ENCODE data around the gene CARMIL1.
A peak's percentile ranks its signal among the peaks of the same experiment; 100 is the strongest.

CARMIL1 gene

GRCh38 chr6:25329982-25330381, 50.8 kb downstream of the CARMIL1 start:
- H3K4me1 ChIP-seq (ENCODE audit: control insufficient read depth, insufficient read depth, low read length) = peaks cover 42% of the 10 kb centered on the region
- H3K36me3 ChIP-seq (ENCODE audit: control insufficient read depth, insufficient read depth, low read length) = no peaks in the 10 kb centered on the region
- H3K9me3 ChIP-seq (ENCODE audit: control insufficient read depth, insufficient read depth, low read length) = no peaks in the 10 kb centered on the region

DNA sequence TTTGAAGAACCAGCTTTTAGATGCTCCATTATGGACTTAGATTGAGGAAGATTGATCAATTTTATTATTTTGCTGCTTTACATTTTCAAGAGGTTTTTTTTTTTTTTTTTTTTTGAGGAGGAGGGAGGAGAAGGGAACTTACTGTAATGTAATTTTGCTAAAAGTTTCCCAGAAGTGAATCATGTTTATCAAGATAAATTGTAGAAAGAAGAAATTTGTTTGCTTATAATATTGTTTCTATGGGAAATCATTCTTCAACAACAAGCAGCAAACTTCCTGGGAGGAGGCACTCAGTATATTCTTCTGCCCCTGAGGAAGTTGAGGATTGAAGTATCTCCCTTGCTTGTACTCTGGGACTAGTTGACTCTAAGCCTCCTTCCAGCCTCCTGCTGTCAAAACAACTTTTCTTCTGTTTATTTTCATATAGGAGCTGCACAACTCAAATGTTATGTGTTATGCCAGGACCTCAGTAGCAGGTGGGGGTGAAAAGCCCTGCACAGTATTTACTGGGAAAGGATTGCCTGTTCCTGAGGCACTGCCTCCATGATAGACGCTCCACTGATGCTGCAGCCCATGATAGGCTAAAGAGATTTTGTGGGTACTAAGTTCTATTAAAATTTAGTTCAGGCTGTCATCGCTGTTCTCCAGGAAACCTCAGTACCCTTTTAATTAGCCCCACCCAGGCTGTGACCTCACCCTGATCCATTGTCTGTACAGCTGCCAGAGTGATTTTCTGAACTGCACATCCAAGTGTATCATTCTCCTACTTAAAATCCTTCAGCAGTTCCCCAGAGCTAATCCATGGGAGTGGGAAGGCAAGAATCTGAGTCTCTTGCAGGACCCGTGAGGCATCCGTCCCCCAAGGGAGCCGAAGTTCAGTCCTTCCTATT, 51.9 kb downstream of the CARMIL1 start:
- no peaks in the 10 kb centered on the region for H3K36me3 ChIP-seq (ENCODE audit: control insufficient read depth, insufficient read depth, low read length)
- H3K9ac ChIP-seq (ENCODE audit: low read depth, low read length) = no peak overlapping the region
- H3K9me3 ChIP-seq (ENCODE audit: control insufficient read depth, insufficient read depth, low read length) = no peaks in the 10 kb centered on the region
- no peak overlapping the region for H3K4me3 ChIP-seq (ENCODE audit: low read depth, low read length)
- H3K27me3 ChIP-seq (ENCODE audit: control insufficient read depth, insufficient read depth, low read length) = no peaks in the 10 kb centered on the region
- peaks cover 45% of the 10 kb centered on the region for H3K4me1 ChIP-seq (ENCODE audit: control insufficient read depth, insufficient read depth, low read length)

More at GRCh38 chr6:25329982-25330381, 50.8 kb downstream of the CARMIL1 start:
- H3K27me3 ChIP-seq (ENCODE audit: control insufficient read depth, insufficient read depth, low read length) = no peaks in the 10 kb centered on the region
- no peak overlapping the region for H3K9ac ChIP-seq (ENCODE audit: low read depth, low read length)
- H3K4me3 ChIP-seq (ENCODE audit: low read depth, low read length) = no peak overlapping the region

DNA sequence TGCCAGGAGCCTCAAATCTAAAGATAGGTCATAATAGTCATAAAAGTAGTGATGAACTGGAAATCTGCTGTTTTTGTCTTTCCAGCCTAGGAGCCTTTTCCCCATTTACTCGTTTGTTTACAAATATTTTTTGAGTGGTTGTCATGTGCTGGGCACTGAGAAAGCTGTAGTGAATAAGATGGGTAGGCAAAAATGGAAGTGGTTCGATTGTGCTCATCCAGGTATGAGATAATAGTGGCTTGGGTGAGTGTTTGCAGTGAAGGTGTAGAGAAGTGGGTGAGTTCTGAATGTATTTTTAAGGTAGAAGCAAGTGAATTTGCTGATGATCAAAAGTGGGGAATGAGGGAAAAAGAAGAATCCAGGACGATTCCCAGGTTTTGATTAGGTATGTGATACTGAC, 53.0 kb downstream of the CARMIL1 start:
- no peak overlapping the region for H3K9ac ChIP-seq (ENCODE audit: low read depth, low read length)
- no peaks in the 10 kb centered on the region for H3K9me3 ChIP-seq (ENCODE audit: control insufficient read depth, insufficient read depth, low read length)
- H3K36me3 ChIP-seq (ENCODE audit: control insufficient read depth, insufficient read depth, low read length) = no peaks in the 10 kb centered on the region
- no peak overlapping the region for H3K4me3 ChIP-seq (ENCODE audit: low read depth, low read length)
- H3K27me3 ChIP-seq (ENCODE audit: control insufficient read depth, insufficient read depth, low read length) = no peaks in the 10 kb centered on the region
- peaks cover 46% of the 10 kb centered on the region for H3K4me1 ChIP-seq (ENCODE audit: control insufficient read depth, insufficient read depth, low read length)

DNA sequence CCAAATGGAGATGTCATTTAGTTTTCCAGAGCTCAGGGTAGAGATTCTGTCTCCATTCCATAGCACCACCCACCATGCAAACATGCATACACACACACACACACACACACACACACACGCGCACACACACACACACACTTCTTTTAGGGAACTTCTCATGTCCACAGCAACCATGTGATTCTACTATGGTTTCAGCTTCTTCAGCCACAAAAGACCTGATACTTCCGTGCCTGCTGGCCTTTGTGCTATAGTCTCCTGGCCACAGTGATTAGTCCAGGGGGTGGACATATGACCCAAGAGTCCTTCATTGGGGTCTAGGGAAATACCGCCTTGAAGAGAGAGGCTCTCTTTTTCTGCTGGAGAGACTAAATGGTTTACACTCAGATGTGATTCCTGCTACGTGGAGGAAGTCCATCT, 53.5 kb downstream of the CARMIL1 start:
- Histone ChIP-seq H3K4me3 (ENCODE audit: low read depth, low read length) (no peak overlapping the region), H3K36me3 (ENCODE audit: control insufficient read depth, insufficient read depth, low read length) (no peaks in the 10 kb centered on the region), H3K27me3 (ENCODE audit: control insufficient read depth, insufficient read depth, low read length) (no peaks in the 10 kb centered on the region), H3K4me1 (ENCODE audit: control insufficient read depth, insufficient read depth, low read length) (peaks cover 50% of the 10 kb centered on the region), H3K9me3 (ENCODE audit: control insufficient read depth, insufficient read depth, low read length) (no peaks in the 10 kb centered on the region), H3K9ac (ENCODE audit: low read depth, low read length) (no peak overlapping the region)

- Histone ChIP-seq H3K27me3 (ENCODE audit: control insufficient read depth, insufficient read depth, low read length) (no peaks in the 10 kb centered on the region), H3K9ac (ENCODE audit: low read depth, low read length) (no peak overlapping the region), H3K4me1 (ENCODE audit: control insufficient read depth, insufficient read depth, low read length) (peaks cover 48% of the 10 kb centered on the region), H3K4me3 (ENCODE audit: low read depth, low read length) (no peak overlapping the region), H3K9me3 (ENCODE audit: control insufficient read depth, insufficient read depth, low read length) (no peaks in the 10 kb centered on the region), H3K36me3 (ENCODE audit: control insufficient read depth, insufficient read depth, low read length) (no peaks in the 10 kb centered on the region)
These were observed 54.3 kb downstream of the CARMIL1 start for GRCh38 chr6:25333471-25333870.

- Histone ChIP-seq H3K36me3 (ENCODE audit: control insufficient read depth, insufficient read depth, low read length) (no peaks in the 10 kb centered on the region), H3K4me1 (ENCODE audit: control insufficient read depth, insufficient read depth, low read length) (peaks cover 37% of the 10 kb centered on the region), H3K9me3 (ENCODE audit: control insufficient read depth, insufficient read depth, low read length) (no peaks in the 10 kb centered on the region), H3K27me3 (ENCODE audit: control insufficient read depth, insufficient read depth, low read length) (no peaks in the 10 kb centered on the region), H3K9ac (ENCODE audit: low read depth, low read length) (no peak overlapping the region), H3K4me3 (ENCODE audit: low read depth, low read length) (no peak overlapping the region)
These were observed 55.6 kb downstream of the CARMIL1 start for GRCh38 chr6:25334793-25335192.

DNA sequence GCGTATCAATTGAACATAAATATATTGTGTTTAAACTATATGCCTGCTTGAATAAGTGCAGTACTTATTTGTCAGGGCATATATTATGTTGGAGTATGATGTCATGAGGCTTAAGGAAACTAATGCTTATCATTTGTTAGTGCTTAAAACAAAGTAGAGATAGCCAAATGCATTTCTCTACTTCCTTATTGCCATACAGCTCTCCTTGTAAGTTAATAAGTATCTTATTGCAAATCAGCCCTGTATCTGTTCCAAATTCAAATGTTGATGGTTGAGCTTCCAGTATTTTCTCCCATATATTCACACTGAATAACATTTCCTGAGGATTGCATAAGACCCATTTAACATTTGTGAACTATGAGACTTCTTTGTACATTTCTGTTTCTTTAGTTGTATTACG, 57.8 kb downstream of the CARMIL1 start:
- Histone ChIP-seq H3K27me3 (ENCODE audit: control insufficient read depth, insufficient read depth, low read length) (no peaks in the 10 kb centered on the region), H3K36me3 (ENCODE audit: control insufficient read depth, insufficient read depth, low read length) (no peaks in the 10 kb centered on the region), H3K4me3 (ENCODE audit: low read depth, low read length) (no peak overlapping the region), H3K9me3 (ENCODE audit: control insufficient read depth, insufficient read depth, low read length) (no peaks in the 10 kb centered on the region), H3K9ac (ENCODE audit: low read depth, low read length) (no peak overlapping the region), H3K4me1 (ENCODE audit: control insufficient read depth, insufficient read depth, low read length) (peaks cover 41% of the 10 kb centered on the region)

DNA sequence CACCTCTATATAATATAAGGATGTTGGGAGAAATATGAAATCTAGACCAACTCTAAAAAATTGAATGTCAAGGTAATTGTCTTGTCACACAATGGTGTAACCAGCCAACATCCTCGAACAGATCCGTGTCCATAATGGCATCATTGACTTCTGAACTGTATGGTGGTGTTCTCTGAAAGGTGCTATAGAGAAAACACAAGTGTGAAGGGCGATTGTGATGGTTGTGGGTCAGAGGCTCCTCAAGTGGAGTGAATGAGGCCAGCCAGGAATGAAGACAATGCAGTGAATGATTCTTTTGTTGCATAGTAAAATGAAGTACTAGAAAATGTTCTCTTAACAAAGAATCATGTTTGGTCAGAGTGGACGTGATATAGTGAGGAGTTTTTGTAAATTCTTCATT, 58.3 kb downstream of the CARMIL1 start:
- Histone ChIP-seq H3K9me3 (ENCODE audit: control insufficient read depth, insufficient read depth, low read length) (no peaks in the 10 kb centered on the region), H3K36me3 (ENCODE audit: control insufficient read depth, insufficient read depth, low read length) (no peaks in the 10 kb centered on the region), H3K27me3 (ENCODE audit: control insufficient read depth, insufficient read depth, low read length) (no peaks in the 10 kb centered on the region), H3K4me1 (ENCODE audit: control insufficient read depth, insufficient read depth, low read length) (peaks cover 42% of the 10 kb centered on the region), H3K9ac (ENCODE audit: low read depth, low read length) (no peak overlapping the region), H3K4me3 (ENCODE audit: low read depth, low read length) (no peak overlapping the region)

- Histone ChIP-seq H3K4me3 (ENCODE audit: low read depth, low read length) (no peak overlapping the region), H3K27me3 (ENCODE audit: control insufficient read depth, insufficient read depth, low read length) (no peaks in the 10 kb centered on the region), H3K4me1 (ENCODE audit: control insufficient read depth, insufficient read depth, low read length) (peaks cover 26% of the 10 kb centered on the region)
These were observed 61.4 kb downstream of the CARMIL1 start for GRCh38 chr6:25340431-25341202.

GRCh38 chr6:25341203-25341552, 62.0 kb downstream of the CARMIL1 start:
- Histone ChIP-seq H3K9me3 (ENCODE audit: control insufficient read depth, insufficient read depth, low read length) (no peaks in the 10 kb centered on the region), H3K4me3 (ENCODE audit: low read depth, low read length) (no peak overlapping the region), H3K4me1 (ENCODE audit: control insufficient read depth, insufficient read depth, low read length) (peaks cover 28% of the 10 kb centered on the region), H3K9ac (ENCODE audit: low read depth, low read length) (no peak overlapping the region), H3K36me3 (ENCODE audit: control insufficient read depth, insufficient read depth, low read length) (no peaks in the 10 kb centered on the region), H3K27me3 (ENCODE audit: control insufficient read depth, insufficient read depth, low read length) (no peaks in the 10 kb centered on the region)

More at GRCh38 chr6:25340431-25341202, 61.4 kb downstream of the CARMIL1 start:
- H3K9ac ChIP-seq (ENCODE audit: low read depth, low read length) = no peak overlapping the region
- H3K9me3 ChIP-seq (ENCODE audit: control insufficient read depth, insufficient read depth, low read length) = no peaks in the 10 kb centered on the region
- no peaks in the 10 kb centered on the region for H3K36me3 ChIP-seq (ENCODE audit: control insufficient read depth, insufficient read depth, low read length)

DNA sequence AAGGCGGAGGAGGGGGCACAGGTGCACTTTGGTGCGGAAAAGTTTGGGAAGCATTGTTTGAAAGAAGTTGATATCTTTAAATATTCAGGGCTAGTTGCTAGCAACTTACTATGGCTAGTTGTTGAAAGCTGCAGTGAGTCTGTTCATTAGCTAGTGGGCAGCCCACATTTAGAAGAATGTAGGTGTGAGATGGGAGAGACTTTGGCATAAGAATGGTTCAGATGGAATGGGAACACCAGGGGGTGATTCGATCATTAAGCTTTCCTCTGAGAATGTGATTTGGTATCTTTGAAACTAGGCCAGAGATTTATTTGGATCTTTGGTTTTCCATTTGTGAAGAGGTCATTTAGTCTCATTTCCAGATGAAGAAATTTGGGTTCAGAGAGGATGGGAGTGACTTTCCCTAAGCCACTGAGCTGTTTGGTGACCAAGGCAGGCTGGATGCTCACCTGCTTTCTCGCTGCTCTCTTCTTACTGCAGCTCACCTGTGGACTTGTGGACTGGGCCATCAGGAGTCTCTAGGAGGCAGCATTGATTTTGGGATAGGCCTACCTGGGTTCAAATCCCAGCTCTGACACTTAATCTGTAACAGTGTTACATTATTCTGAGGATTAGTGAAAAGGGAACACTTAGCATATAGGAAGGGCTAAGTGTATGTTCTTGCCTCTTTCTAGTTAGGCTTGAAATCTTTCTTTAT, 62.9 kb downstream of the CARMIL1 start:
- no peak overlapping the region for H3K9ac ChIP-seq (ENCODE audit: low read depth, low read length)
- H3K4me3 ChIP-seq (ENCODE audit: low read depth, low read length) = peak overlapping the region; percentile 3
- H3K9me3 ChIP-seq (ENCODE audit: control insufficient read depth, insufficient read depth, low read length) = no peaks in the 10 kb centered on the region
- H3K36me3 ChIP-seq (ENCODE audit: control insufficient read depth, insufficient read depth, low read length) = no peaks in the 10 kb centered on the region
- peaks cover 29% of the 10 kb centered on the region for H3K4me1 ChIP-seq (ENCODE audit: control insufficient read depth, insufficient read depth, low read length)
- H3K27me3 ChIP-seq (ENCODE audit: control insufficient read depth, insufficient read depth, low read length) = no peaks in the 10 kb centered on the region
